Measurements from ENCODE around the gene TUBB2A. TPM values are rescaled to one million over a fixed set of nuclear protein-coding genes. Genes with fewer than 3 reads are reported as not detected.

Gene TUBB2A
- total RNA-seq, 4 donors from 2014 or later = 37.5 to 100 (median 68.0) TPM

DNA sequence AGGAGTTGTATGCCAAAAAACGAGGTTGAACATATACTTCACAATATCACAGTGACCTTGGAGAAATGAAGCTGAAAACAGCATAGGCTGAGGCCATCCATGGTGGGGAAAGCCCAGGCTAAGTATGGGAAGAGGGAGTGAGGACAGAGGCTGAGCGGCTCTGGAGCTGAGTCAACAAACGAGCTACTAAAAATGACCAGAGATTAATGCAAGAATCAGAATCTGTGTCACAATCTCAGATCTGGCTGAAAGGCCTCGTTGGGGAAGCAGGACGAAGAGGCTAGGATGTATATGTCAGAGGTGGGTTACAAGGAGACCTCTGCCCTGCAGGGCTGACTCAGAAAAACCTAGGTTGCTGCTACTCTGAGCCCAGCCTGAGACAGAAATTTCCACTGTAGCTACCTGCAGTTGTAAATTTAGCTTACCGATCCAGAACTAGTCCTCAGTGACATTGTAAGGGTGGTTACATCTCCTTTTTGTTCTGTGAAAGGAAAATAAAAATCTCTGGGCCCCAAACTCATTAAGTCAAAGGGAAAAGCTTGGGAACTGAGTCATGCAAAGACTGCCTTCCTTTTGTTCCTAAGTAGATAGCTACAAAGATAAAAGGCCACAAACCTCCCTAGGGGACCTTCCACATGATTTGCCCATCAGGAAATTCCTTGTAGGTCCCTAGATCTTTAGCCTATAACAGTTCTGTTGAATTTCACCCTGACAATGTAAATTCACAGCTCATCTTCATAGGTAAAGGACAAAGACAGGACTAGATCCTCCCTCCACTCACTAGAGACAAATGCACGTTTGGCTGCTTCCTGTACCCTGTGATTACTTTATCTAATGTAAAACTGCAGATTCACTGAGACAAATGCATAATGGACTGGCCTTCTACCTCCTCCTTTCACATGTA lies 8.5 kb upstream of the TUBB2A start:
- Histone ChIP-seq H3K4me1 (peaks cover 0 to 15% (median 0%) of the 10 kb centered on the region in 4 donors), H3K27ac (no peak overlapping the region), H3K36me3 (no peaks in the 10 kb centered on the region), H3K27me3 (no peaks in the 10 kb centered on the region), H3K9me3 (no peaks in the 10 kb centered on the region), H3K4me3 (no peak overlapping the region)
- DNase-seq (ENCODE audit: low spot score in 2 of 2) = no peak
- TF ChIP-seq, protein P1, sequence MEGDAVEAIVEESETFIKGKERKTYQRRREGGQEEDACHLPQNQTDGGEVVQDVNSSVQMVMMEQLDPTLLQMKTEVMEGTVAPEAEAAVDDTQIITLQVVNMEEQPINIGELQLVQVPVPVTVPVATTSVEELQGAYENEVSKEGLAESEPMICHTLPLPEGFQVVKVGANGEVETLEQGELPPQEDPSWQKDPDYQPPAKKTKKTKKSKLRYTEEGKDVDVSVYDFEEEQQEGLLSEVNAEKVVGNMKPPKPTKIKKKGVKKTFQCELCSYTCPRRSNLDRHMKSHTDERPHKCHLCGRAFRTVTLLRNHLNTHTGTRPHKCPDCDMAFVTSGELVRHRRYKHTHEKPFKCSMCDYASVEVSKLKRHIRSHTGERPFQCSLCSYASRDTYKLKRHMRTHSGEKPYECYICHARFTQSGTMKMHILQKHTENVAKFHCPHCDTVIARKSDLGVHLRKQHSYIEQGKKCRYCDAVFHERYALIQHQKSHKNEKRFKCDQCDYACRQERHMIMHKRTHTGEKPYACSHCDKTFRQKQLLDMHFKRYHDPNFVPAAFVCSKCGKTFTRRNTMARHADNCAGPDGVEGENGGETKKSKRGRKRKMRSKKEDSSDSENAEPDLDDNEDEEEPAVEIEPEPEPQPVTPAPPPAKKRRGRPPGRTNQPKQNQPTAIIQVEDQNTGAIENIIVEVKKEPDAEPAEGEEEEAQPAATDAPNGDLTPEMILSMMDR (IDR thresholded peaks at IDR 0.05) = no peak
- WGBS, 2 donors = 57 to 65% methylated on average over 7 of the region's 7 CpGs

GRCh38 chr6:3164388-3164787 lies 7.0 kb upstream of the TUBB2A start:
- Histone ChIP-seq H3K27me3 (no peaks in the 10 kb centered on the region), H3K4me1 (peaks cover 0 to 28% (median 0%) of the 10 kb centered on the region in 4 donors), H3K36me3 (no peaks in the 10 kb centered on the region), H3K9me3 (no peaks in the 10 kb centered on the region), H3K27ac (no peak overlapping the region), H3K4me3 (no peak overlapping the region)
- DNase-seq (ENCODE audit: low spot score in 2 of 2) = no peak
- TF ChIP-seq POLR2A (IDR thresholded peaks at IDR 0.05) (no peak), EP300 (IDR thresholded peaks at IDR 0.05) (no peak)
- TF ChIP-seq, protein P1 (IDR thresholded peaks at IDR 0.05) = no peak
- 86 to 91% methylated on average over 6 of the region's 6 CpGs for WGBS, 2 donors

DNA sequence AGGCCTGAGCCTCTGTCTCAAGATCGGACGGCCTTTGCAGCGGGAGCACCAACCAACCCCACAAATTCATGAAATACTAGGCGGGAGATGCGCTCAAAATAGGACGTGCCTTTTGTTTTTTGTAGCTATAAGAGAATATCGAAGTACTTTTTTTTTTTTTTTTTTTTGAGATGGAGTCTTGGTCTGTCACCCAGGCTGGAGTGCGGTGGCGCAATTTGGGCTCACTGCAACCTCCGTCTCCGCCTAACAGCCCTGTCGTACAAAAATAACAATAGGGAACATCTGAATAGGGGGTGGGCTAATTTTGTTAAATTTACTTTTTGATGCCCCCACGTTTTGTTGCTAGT lies 5.9 kb upstream of the TUBB2A start:
- peaks cover 0 to 38% (median 0%) of the 10 kb centered on the region in 4 donors for H3K4me1 ChIP-seq
- H3K27ac ChIP-seq = peak overlapping the region; percentile 92 to 99 (median 96)
- no peaks in the 10 kb centered on the region for H3K36me3 ChIP-seq
- peak in 1 of 2 donors; percentile 44 for DNase-seq (ENCODE audit: low spot score in 2 of 2)
- 13 to 16% methylated on average over 13 of the region's 13 CpGs for WGBS, 2 donors
- no peaks in the 10 kb centered on the region for H3K9me3 ChIP-seq
- H3K4me3 ChIP-seq = peak overlapping the region; percentile 84 to 92 (median 92)
- H3K27me3 ChIP-seq = no peaks in the 10 kb centered on the region
- TF ChIP-seq POLR2A (IDR thresholded peaks at IDR 0.05) (no peak), EP300 (IDR thresholded peaks at IDR 0.05) (no peak)
- TF ChIP-seq, protein P1 (IDR thresholded peaks at IDR 0.05) = no peak

GRCh38 chr6:3162565-3163247 lies 5.4 kb upstream of the TUBB2A start:
- WGBS, 2 donors = 0% methylated on average over 38 to 57 of the region's 74 CpGs
- Histone ChIP-seq H3K27me3 (no peaks in the 10 kb centered on the region), H3K9me3 (no peaks in the 10 kb centered on the region), H3K36me3 (no peaks in the 10 kb centered on the region), H3K4me1 (peaks cover 0 to 38% (median 0%) of the 10 kb centered on the region in 4 donors), H3K4me3 (peak overlapping the region; percentile 84 to 92 (median 92)), H3K27ac (peak overlapping the region; percentile 92 to 99 (median 96))
- TF ChIP-seq EP300 (IDR thresholded peaks at IDR 0.05) (peak in 1 of 2 donors; percentile 81), POLR2A (IDR thresholded peaks at IDR 0.05) (peak; percentile 27 to 64)
- TF ChIP-seq, protein P1 (IDR thresholded peaks at IDR 0.05) = peak in 3 of 5 experiments; percentile 4 to 51 (median 25)
- peak in 1 of 2 donors; percentile 37 for DNase-seq (ENCODE audit: low spot score in 2 of 2)

- Histone ChIP-seq H3K36me3 (no peaks in the 10 kb centered on the region), H3K9me3 (no peaks in the 10 kb centered on the region), H3K4me1 (peaks cover 0 to 38% (median 0%) of the 10 kb centered on the region in 4 donors), H3K27ac (peak overlapping the region; percentile 92 to 99 (median 96)), H3K27me3 (no peaks in the 10 kb centered on the region), H3K4me3 (peak overlapping the region; percentile 84 to 92 (median 92))
- no peak for DNase-seq (ENCODE audit: low spot score in 2 of 2)
- TF ChIP-seq, protein P1 (IDR thresholded peaks at IDR 0.05) = no peak
- TF ChIP-seq EP300 (IDR thresholded peaks at IDR 0.05) (no peak), POLR2A (IDR thresholded peaks at IDR 0.05) (no peak)
- WGBS, 2 donors = 53 to 63% methylated on average over 6 to 7 of the region's 7 CpGs
Measured at GRCh38 chr6:3162067-3162497, 4.7 kb upstream of the TUBB2A start.

All from tibial nerve (tissue), 4 donors.